ENCODE data around the gene ADAMTS1. TPM values are rescaled to one million over a fixed set of nuclear protein-coding genes. Genes with fewer than 3 reads are reported as not detected.

Gene ADAMTS1
- total RNA-seq, 1 donor, result 5.1 TPM

DNA sequence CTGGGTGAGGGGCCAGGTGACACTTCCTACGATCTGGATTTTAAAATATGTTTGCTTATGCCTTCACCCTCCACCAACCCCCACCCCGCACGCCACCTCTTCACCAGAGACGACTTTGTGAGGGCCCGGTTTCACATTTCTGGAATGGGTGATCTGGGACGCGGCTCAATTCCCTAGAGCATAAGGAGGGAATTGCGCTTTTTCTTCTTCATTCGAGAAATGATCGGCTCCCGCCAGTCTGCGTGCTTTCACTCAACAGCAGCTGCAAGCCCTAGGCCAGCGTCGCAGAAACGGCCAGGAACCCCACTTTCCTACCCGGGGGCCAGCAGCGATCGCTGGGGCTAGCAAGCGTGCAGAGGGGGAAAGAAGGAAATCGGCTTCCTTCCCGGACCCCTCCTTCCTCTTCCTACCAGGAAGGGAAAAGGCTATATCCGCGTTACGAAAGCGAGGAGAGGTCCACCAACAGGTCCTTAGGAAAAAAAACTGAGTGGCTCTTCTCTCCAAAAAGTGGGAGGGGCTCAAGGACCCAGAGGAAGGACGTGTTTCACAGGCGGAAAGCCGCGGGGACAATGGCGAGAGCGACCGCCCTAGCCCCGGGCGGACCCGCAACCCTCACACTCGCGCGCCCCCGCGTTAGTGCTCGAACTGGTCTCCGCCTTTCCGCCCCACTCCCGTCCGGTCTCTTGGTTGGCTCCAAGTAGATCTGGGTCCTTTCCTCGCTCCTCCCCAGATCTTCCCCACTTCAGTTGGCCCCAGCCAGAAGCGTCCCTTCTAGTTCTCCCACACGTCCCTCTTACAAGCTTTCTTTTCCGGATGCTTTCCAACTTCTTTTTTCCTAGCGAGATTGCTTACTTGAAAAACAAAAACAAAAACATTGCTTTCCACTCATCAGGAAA, 1.1 kb upstream of the ADAMTS1 start:
- DNase-seq (ENCODE audit: low read depth in 2 of 3, low spot score in 2 of 3), result peak in 2 of 3 donors; percentile 29 to 38

DNA sequence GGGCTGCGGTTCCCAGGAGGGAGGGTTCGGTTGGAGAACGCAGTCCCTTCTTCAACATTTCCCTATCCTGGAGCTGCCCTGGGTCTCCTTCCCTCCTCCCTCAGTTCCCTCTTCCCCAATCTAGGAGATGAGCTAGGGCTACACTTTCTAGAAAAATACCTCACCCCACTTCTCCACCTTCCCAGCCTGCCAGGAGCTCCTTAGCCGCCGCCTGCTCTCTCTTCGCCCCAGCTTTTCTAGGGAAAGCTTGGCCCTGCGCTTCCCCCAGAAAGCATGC, 488 bp upstream of the ADAMTS1 start:
- DNase-seq (ENCODE audit: low read depth in 2 of 3, low spot score in 2 of 3), result no peak

DNA sequence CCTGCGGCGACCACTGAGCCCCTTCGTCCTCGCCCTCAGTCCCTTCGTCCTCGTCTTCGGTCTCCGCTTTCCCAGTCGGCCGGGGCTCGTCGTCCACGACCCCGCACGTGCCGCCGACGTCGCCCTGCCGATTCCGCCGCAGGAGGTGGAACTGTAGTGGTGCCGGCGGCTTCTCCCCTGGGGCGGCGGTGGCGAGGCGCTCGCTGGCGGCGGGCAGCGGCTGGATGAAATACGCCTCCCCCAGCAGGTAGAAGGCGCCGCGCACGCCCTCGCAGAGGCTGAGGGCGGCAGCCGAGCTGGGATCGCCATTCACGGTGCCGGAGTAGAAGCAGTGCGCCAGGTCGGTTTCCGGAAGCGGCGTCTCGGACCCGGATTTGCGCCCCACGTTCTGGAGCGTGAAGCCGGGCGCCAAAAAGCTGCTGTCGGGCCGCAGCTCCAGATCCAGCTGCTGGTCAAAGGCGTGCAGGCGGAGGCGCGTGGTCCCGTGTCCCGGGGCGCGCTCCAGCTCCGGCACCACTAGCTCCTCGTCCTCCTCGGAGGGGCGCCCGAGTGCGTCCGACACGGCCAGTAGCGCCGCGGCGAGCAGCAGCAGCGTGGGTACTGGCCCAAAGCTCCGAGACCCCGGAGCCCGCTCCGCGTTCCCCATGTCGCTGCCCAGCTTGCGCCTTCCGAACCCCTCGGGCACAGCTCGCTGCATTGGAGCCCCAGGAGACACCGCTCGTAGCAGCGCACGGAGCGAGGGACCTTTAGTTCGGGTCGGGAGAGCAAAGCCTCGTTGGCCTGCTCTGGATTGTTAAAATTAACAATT, 747 bp downstream of the ADAMTS1 start:
- DNase-seq (ENCODE audit: low read depth in 2 of 3, low spot score in 2 of 3), result peak in 2 of 3 donors; percentile 32 to 45

DNA sequence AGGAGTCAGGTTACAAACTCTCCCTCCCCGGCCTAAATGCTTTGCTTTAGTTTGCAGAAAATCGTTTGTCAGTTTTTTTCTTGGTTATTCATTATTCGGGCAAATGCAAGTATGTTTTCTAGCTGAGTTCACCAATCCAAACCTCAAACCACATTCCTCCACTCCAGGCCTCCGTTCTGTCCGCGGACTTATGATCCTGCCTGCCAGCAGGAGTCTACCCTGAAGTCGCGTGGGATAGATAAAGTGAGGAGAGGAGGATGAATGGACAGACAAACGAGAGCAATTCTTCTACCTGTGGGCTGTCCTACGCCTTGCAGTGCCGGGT, 1.3 kb downstream of the ADAMTS1 start:
- DNase-seq (ENCODE audit: low read depth in 2 of 3, low spot score in 2 of 3), result peak in 2 of 3 donors; percentile 21 to 29

DNA sequence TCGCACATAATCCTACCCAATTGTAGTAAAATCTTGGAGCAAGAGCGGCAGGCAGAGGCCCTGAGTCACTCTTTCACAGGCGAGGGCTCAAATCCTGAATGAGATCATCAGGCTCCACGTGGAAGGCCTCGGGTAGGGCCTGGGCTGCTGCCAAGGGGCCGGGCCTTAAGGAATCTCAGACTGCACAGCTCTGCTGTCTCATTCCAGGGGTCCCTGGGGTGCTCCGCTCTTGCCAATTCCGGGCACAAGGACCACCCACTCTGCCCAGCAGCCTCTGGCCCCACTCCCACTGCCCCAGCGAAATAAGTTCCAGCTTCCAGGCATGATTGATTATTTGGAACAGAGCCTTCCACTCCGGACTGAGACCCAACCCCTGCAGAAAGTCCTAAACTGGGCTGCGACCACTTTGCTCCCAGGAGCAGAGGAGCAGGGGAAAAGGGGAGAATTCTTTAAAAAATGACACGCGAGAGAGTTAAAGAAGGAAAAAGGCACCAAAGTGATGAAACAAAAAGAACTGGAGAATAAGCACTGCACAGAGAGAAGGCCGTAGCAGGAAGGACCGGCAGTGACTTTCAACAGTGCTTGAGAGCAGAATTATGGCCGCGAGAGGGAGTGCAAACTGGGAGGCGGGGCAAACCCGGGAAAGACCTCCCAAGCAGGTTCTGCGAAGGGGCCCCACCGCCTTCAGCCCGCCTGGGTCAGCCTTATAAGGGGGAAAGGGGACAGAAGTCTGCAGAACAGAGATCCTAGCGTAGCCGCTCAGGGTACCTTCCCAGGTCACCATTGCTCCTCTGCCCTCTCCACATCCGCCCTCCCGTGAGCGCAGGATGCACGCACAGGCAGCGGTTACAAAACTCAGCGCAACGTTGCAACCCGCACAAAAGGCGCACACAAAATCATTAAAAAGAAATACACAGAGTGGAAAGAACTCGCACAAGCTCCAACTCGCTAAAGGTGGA, 2.0 kb downstream of the ADAMTS1 start:
- peak in 2 of 3 donors; percentile 49 to 54 for DNase-seq (ENCODE audit: low read depth in 2 of 3, low spot score in 2 of 3)

DNA sequence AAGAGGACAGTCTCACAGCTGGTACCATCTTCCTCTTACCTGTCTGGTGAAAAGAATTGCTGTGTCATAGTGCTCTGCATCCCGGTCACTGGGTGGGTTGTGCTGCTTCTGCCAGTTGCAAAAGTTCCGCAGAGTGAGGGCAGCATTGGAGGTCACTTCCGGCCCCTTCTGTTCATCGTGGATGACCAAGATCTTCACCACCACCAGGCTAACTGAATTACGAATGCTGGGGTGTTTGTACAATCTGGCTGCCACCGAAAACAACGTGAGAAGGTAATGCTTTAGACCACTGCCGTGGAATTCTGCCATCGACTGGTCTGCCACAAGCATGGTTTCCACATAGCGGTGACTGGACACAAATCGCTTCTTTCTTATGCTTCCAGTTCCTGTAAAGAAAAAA, 2.9 kb downstream of the ADAMTS1 start:
- no peak for DNase-seq (ENCODE audit: low read depth in 2 of 3, low spot score in 2 of 3)

DNA sequence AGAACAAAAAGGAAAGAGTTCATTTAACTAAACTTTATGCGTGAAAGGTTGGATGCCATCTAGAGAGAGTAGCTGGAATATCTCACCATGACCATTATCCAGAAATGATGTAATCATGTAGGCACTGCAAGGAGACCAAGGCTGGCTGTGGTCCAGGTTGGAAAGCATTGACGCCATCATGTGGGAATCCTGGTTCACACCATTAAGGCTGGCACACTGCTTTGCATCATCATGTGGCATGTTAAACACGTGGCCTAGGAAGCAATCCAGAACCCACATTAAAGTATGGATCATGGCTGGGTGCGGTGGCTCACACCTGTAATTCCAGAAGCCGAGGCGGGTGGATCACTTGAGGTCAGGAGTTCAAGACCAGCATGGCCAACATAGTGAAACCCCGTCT, 4.3 kb downstream of the ADAMTS1 start:
- DNase-seq (ENCODE audit: low read depth in 2 of 3, low spot score in 2 of 3), result no peak

DNA sequence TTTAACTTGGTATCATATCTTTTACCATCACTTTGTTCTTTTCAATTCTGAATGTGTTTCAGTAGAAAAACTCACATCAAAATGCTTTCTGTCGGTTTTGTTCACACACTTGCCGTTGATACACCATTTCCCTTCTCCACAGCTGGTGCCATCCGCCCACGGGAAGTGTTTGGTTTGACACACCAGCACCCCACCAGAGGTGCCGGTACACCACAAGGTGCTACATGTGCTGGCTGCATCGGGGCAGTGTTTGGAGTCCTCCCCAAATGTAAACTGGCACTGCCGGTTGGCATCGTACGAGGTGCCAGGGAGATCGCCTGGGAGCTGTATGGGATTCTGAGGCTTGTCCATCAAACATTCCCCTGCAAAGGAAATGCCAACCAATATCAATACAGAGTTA, 5.0 kb downstream of the ADAMTS1 start:
- no peak for DNase-seq (ENCODE audit: low read depth in 2 of 3, low spot score in 2 of 3)

DNA sequence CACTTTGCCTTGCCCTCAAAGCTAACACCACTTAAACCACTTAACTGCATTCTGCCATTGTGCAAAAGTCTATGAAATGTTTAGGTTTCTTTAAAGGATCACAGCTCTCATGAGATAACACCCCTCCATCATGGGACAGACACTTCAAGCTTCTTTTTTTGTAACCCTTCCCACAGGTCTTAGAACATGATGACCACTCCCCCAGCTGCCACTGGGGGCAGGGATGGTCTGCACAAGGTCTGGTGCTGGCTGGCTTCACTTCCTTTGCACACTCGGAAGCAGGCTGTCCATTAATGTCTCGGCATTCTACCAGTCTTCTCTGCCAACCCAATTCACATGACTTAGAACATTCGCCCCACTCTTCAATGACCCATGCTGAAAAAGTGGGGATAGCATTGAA, 7.7 kb downstream of the ADAMTS1 start:
- DNase-seq (ENCODE audit: low read depth in 2 of 3, low spot score in 2 of 3), result no peak

DNA sequence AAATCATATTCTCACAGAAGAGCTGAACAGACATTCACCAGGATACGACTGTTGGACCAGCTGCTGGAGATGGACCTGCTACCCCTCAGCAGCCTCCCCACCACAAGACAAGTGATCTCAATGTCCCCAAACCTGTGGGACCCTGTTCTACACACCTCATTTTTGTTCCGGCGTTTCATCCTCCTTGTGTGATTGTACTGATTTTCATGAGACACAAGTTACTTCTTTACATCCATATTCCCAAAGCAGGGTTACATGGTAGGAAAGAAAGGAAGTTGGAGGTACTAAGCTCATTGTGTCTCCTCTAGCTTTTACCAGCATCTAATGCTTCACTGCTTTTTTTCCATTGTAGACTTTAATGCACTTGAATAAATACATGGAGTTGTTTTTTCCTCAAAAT, 8.7 kb downstream of the ADAMTS1 start:
- no peak for DNase-seq (ENCODE audit: low read depth in 2 of 3, low spot score in 2 of 3)

DNA sequence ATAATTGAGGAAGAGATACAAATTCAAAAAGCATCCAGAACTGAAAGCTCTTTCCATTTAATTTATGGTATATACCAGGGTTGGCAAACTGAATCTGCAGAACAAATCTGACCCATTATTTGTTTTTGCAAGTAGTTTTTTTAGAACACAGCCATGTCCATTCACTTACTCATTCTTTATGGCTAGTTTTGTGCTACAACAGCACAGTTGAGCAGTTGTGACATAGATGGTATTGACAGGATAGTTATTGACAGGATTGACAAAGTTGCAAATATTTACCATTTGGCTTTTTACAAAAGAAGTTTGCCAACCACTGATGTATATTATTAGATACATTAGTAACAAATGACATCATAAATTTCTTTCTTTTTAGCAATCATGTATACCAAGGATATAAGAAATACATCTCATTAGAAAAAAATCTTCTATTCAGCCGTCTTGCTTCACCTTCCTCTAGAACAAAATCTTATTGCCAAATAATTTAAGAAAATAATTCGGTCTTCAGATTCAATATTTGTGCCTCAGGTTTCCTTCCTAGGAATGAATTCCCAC, 9.4 kb downstream of the ADAMTS1 start:
- DNase-seq (ENCODE audit: low read depth in 2 of 3, low spot score in 2 of 3), result no peak

DNA sequence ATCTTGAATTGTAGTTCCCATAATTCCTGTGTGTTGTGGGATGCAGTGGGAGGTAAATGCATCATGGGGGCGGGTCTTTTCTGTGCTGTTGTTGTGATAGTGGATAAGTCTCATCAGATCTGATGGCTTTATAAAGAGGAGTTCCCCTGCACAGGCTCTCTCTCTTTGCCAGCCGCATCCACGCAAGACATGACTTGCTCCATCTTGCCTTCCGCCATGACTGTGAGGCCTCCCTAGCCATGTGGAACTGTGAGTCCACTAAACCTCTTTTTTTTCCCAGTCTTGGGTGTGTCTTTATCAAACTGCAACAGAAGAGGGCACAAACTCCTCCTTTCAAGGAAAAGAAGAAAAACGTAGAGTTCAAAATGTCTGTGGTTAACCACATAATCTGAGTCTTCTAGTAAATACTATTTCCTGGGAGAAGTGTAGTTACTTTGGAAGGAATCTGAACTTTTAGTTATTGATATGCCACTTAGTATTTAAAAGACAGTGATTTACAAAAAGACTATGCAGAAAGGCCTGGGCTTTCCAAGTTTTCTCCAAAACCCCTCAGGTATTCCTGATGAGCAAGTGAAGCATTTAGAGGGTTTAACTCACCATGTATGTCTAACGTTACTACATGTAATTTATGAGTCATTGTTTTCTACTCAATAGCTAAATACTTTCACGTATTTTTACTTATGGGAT, 10.0 kb downstream of the ADAMTS1 start:
- DNase-seq (ENCODE audit: low read depth in 2 of 3, low spot score in 2 of 3), result no peak

DNA sequence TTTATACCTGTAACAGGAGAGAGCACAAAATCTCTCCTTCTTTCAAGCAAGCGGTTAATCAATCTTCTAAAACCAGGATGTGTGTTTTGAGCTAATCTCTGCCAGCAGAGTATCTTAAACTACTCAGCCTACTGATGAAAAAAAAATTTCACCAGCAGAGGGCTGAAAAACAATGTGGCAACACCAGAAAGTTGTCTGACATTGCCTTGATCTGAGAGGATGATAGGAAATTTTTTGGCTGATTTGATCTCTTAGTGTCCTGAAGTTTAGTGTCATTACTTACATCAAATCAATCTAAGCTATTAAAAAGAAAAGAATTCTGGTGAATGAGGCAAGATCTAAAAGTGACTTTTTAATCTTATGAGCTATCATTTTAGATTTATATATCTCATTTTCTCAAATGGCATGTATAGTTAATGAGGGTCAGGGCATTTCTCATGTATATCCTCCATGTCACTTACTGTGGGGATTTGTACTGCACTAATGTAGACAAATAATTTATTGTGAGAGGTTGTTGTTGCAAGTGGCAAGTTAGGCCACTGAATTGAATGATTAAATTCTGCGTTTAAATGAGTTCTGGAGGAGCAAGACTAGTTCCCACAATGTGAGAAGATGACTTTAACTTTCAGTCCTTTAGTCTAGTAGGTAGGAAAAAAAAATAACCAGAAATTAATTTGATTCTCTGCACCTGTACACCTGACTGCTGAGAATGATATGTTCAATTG, 10.9 kb downstream of the ADAMTS1 start:
- peak in 1 of 3 donors; percentile 27 for DNase-seq (ENCODE audit: low read depth in 2 of 3, low spot score in 2 of 3)

DNA sequence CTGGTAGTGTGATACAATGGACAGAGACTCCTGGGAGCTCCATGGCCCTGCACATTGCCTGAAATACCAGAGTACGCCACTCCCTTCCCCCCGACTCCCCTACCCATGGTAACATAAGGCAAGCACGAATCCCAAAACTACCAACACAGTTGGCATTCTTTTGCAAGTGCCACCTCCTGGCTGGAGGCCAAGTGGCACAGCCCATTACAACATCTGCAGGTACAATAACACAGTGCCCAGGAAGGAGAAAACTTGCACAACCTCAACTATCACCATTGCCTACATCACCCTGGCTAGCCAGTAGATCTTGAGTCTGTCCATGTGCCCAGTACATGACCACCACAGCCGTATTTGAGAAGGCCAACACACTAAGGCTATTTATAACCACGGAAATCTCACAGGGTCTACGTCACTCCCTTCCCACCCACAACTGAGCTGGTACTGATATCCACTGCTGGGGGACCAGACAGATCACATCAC, 11.7 kb downstream of the ADAMTS1 start:
- no peak for DNase-seq (ENCODE audit: low read depth in 2 of 3, low spot score in 2 of 3)

DNA sequence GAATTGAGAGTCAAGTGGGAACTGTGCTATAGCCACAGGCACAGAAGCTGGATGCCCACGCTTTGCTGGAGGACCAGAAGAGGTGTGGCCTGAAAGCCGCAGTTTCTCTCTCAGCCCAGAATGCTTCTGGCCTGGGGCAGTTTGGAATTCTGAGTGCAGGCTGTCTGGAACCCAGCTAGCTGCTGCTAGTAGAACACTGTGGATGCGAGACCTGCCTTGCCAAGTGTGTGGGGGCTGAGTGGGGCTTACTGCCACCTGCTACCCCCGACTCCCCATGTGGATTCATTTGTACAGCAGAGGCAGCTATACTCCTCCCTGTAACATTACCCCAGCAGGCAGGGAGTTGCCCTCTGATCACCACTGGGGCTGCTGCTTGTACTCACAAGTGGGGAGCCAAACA, 12.2 kb downstream of the ADAMTS1 start:
- no peak for DNase-seq (ENCODE audit: low read depth in 2 of 3, low spot score in 2 of 3)

DNA sequence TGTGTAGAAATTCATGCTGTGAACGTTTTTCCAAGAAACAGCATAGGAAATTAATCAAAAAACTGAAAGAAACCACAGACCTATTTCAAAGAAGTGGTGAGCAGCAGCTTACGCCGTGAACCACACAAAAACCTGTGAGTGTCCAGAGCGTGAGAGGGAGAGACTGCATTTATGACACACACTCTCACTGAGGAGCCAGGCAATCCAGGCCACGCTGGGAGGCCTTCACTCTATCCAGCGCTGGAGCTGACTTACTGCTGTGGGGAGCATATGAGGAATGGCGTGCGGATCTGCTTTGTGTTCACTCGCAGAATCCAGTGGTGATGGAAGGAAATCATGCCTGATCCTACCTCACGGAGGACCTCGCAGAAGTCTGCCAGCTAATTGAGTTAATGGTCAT, 12.7 kb downstream of the ADAMTS1 start:
- DNase-seq (ENCODE audit: low read depth in 2 of 3, low spot score in 2 of 3), result peak in 1 of 3 donors; percentile 15

DNA sequence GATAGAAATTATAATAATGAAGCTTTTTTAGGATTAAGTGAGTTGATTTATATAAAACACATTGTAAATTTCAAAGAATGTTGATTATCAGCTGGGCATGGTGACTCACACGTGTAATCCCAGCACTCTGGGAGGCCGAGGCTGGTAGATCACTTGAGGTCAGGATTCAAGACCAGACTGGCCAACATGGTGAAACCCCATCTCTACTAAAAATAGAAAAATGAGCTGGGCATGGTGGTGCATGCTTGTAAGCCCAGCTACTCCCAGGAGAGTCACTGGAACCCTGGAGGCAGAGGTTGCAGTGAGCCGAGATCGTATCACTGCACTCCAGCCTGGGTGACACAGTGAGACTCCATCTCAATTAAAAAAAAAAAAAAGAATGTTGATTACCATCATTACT, 18.4 kb downstream of the ADAMTS1 start:
- no peak for DNase-seq (ENCODE audit: low read depth in 2 of 3, low spot score in 2 of 3)

DNA sequence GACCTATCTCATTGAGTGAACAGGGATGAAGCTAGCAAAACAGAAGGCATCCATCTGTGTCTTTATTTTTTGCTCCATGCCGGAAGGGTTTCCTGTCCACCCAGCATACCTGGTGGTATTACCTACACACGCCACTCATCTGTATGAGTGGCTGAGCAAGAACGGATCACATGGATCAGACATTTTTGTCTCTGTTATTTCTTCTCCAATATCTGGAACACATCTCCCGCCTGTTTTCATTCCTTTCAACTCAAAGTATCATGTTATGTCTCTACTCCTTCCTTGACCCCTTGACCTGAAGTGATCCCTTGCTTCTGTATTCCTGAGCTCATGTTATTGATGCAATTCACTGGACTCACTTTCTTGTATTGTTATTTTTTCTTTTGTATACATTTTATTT, 24.7 kb downstream of the ADAMTS1 start:
- no peak for DNase-seq (ENCODE audit: low read depth in 2 of 3, low spot score in 2 of 3)

DNA sequence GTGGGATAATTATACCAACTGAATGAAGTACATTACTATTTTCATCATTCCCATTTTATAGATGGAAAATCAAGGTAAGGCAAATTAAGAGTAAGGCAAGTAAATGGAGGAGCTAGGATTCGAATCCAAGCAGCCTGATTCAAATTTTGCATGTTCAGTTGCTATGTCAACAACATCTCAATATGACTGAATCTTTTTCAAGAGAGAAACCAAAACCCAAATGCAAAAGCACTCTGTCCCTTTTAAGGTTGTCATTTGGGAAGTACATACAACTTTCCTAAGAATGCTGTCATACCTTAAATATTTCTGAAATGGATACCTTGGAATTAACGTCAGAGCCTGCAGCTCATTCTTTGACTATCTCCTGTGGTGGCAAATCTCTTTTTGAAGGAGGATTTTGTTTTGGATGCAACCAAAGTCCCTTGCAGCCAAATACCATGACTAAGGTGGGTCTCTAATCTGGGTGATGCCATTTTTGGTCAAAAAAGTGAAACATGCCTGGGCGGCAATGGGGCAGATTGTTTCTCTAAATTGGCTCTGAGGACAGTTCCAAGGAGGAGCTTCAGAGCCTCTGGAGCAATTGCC, 25.4 kb downstream of the ADAMTS1 start:
- no peak for DNase-seq (ENCODE audit: low read depth in 2 of 3, low spot score in 2 of 3)

Data from hematopoietic multipotent progenitor cell (in vitro differentiated cells).